Activated CD8-positive, alpha-beta memory T cell treated with anti-CD3 and anti-CD28 coated beads for 24 hours (primary cell): ENCODE data around the gene TRIM52.
"Not testable (repeated sequence)": the region's sequence is repeated elsewhere in the genome, so short reads cannot be mapped to it uniquely, and the experiment has no call there.

Experiments used
- DNase-seq: peaks from one replicate; pipeline ENCODE4 v3.0.0-alpha.2; 2020

TRIM52 gene

GRCh38 chr5:181260720-181261319, at the start of gene TRIM52:
TRIM52 (minus strand) TSS chr5:181261143; CDS start chr5:181260813, 330 bp downstream.
- DNase-seq = peak; percentile 96

GRCh38 chr5:181287331-181287730, 26.4 kb upstream of the TRIM52 start:
- DNase-seq = not testable (repeated sequence)

- not testable (repeated sequence) for DNase-seq
Observed at GRCh38 chr5:181285962-181286705, 25.2 kb upstream of the TRIM52 start.

- DNase-seq = not testable (repeated sequence)
Observed at GRCh38 chr5:181283841-181284755, 23.2 kb upstream of the TRIM52 start.

- no peak for DNase-seq
Observed at GRCh38 chr5:181283347-181283746, 22.4 kb upstream of the TRIM52 start.

GRCh38 chr5:181282874-181283273, 21.9 kb upstream of the TRIM52 start:
- no peak for DNase-seq

GRCh38 chr5:181282415-181282814, 21.5 kb upstream of the TRIM52 start:
- not testable (repeated sequence) for DNase-seq

- DNase-seq = no peak
Observed at GRCh38 chr5:181281984-181282316, 21.0 kb upstream of the TRIM52 start.

- DNase-seq = no peak
Observed at GRCh38 chr5:181281077-181281983, 20.4 kb upstream of the TRIM52 start.

GRCh38 chr5:181280251-181280762, 19.4 kb upstream of the TRIM52 start:
- DNase-seq = no peak

GRCh38 chr5:181273433-181273744, 12.4 kb upstream of the TRIM52 start:
- not testable (repeated sequence) for DNase-seq

GRCh38 chr5:181271081-181271480, 10.1 kb upstream of the TRIM52 start:
- DNase-seq = no peak

- DNase-seq = not testable (repeated sequence)
Observed at GRCh38 chr5:181267907-181268306, 7.0 kb upstream of the TRIM52 start.

- DNase-seq = not testable (repeated sequence)
Observed at GRCh38 chr5:181267291-181267904, 6.5 kb upstream of the TRIM52 start.

- peak; percentile 72 for DNase-seq
Observed at GRCh38 chr5:181265092-181265671, 4.2 kb upstream of the TRIM52 start.

- DNase-seq = no peak
Observed at GRCh38 chr5:181263633-181264032, 2.7 kb upstream of the TRIM52 start.

GRCh38 chr5:181261320-181262049, 542 bp upstream of the TRIM52 start:
- DNase-seq = peak; percentile 92

GRCh38 chr5:181259974-181260719, 796 bp downstream of the TRIM52 start:
- no peak for DNase-seq

GRCh38 chr5:181259283-181259682, 1.7 kb downstream of the TRIM52 start:
- DNase-seq = no peak

- DNase-seq = no peak
Observed at GRCh38 chr5:181258576-181258975, 2.4 kb downstream of the TRIM52 start.
